ENCODE data around the gene RPS6KA1. TPM values are rescaled to one million over a fixed set of nuclear protein-coding genes. Genes with fewer than 3 reads are reported as not detected.

The RPS6KA1 gene
- polyA plus RNA-seq, 3 donors: 116 to 189 (median 188) TPM

DNA sequence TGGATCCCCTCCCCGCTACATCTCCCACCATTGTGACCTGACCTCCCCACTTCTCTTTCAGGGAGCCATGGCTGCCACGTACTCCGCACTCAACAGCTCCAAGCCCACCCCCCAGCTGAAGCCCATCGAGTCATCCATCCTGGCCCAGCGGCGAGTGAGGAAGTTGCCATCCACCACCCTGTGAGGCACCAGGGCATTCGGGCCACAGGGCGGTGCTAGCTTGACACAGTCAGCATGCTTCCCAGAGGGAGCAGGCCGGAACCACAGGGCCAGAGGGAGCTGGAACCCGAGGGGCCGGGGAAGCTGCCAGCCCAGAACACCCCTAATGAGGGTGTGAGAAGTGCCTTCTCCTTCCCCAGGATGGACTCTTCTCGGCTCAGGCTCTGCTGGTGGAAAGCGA, 44.5 kb downstream of the RPS6KA1 start:
- H3K36me3 Mint-ChIP-seq: peaks cover 67 to 77% of the 10 kb centered on the region in 2 donors
- no peaks in the 10 kb centered on the region for H3K9me3 Mint-ChIP-seq
- Histone ChIP-seq H4K20me1 (ENCODE audit: insufficient read depth, low read length) (peaks cover 83% of the 10 kb centered on the region), H2AFZ (ENCODE audit: insufficient read depth, low read depth, low read length, poor library complexity, severe bottlenecking) (no peak overlapping the region), H3K4me1 (ENCODE audit: control insufficient read depth in 1 of 2, insufficient read depth in 2 of 2, low read length in 2 of 2) (peaks cover 14 to 18% of the 10 kb centered on the region in 2 donors), H3K4me3 (replicated peaks in 1 of 3; ENCODE audit: low read depth in 2 of 3, low read length in 3 of 3) (no peak overlapping the region), H3K9me3 (replicated peaks in 1 of 2; ENCODE audit: control insufficient read depth in 1 of 2, insufficient read depth in 1 of 2, low read length in 2 of 2) (no peaks in the 10 kb centered on the region), H3K9ac (ENCODE audit: insufficient read depth, low read length, poor library complexity, severe bottlenecking) (peak overlapping the region; percentile 21), H3K4me2 (replicated peaks; ENCODE audit: extremely low read depth, low read length, poor library complexity, severe bottlenecking) (no peak overlapping the region), H3K36me3 (replicated peaks in 1 of 2; ENCODE audit: control insufficient read depth in 1 of 2, insufficient read depth in 2 of 2, low read length in 2 of 2) (peaks cover 66 to 73% of the 10 kb centered on the region in 2 donors), H3K27me3 (ENCODE audit: control insufficient read depth in 2 of 2, insufficient read depth in 2 of 2, low read length in 2 of 2) (no peaks in the 10 kb centered on the region), H3K79me2 (ENCODE audit: insufficient read depth, low read length) (peaks cover 19% of the 10 kb centered on the region), H3K27ac (ENCODE audit: low read depth in 1 of 2, low read length in 2 of 2) (peak overlapping the region in 1 of 2 donors; percentile 44)
- intact Hi-C loops (cut with micrococcal nuclease): no loop called here
- peak overlapping the region in 3 of 7 donors; percentile 16 to 63 (median 62) for H3K27ac Mint-ChIP-seq
- WGBS (ENCODE audit: insufficient coverage): 47% methylated on average over 8 of the region's 13 CpGs
- TF ChIP-seq CTCF (IDR thresholded peaks at IDR 0.05): no peak
- H3K4me1 Mint-ChIP-seq: peaks cover 30% of the 10 kb centered on the region
- peaks cover 0 to 2% (median 0%) of the 10 kb centered on the region in 3 donors for H3K27me3 Mint-ChIP-seq (ENCODE audit: low read depth in 3 of 3)
- peak in 1 of 3 donors; percentile 28 for DNase-seq
- H3K4me3 Mint-ChIP-seq: no peak overlapping the region

- H3K79me2 ChIP-seq (ENCODE audit: insufficient read depth, low read length): peaks cover 12% of the 10 kb centered on the region
- peaks cover 14 to 18% of the 10 kb centered on the region in 2 donors for H3K4me1 ChIP-seq (ENCODE audit: control insufficient read depth in 1 of 2, insufficient read depth in 2 of 2, low read length in 2 of 2)
- H3K9ac ChIP-seq (ENCODE audit: insufficient read depth, low read length, poor library complexity, severe bottlenecking): peak overlapping the region; percentile 6
- peaks cover 60 to 69% of the 10 kb centered on the region in 2 donors for H3K36me3 Mint-ChIP-seq
- no peak overlapping the region for H3K4me3 ChIP-seq (replicated peaks in 1 of 3; ENCODE audit: low read depth in 2 of 3, low read length in 3 of 3)
- H3K27ac ChIP-seq (ENCODE audit: low read depth in 1 of 2, low read length in 2 of 2): peak overlapping the region; percentile 3 to 44
- H3K36me3 ChIP-seq (replicated peaks in 1 of 2; ENCODE audit: control insufficient read depth in 1 of 2, insufficient read depth in 2 of 2, low read length in 2 of 2): peaks cover 58 to 65% of the 10 kb centered on the region in 2 donors
- TF ChIP-seq CTCF (IDR thresholded peaks at IDR 0.05): no peak
- H2AFZ ChIP-seq (ENCODE audit: insufficient read depth, low read depth, low read length, poor library complexity, severe bottlenecking): no peak overlapping the region
- no peaks in the 10 kb centered on the region for H3K9me3 ChIP-seq (replicated peaks in 1 of 2; ENCODE audit: control insufficient read depth in 1 of 2, insufficient read depth in 1 of 2, low read length in 2 of 2)
- H3K4me1 Mint-ChIP-seq: peaks cover 30% of the 10 kb centered on the region
- no peaks in the 10 kb centered on the region for H3K9me3 Mint-ChIP-seq
- H3K27me3 Mint-ChIP-seq (ENCODE audit: low read depth in 3 of 3): peaks cover 0 to 2% (median 1%) of the 10 kb centered on the region in 3 donors
- peaks cover 75% of the 10 kb centered on the region for H4K20me1 ChIP-seq (ENCODE audit: insufficient read depth, low read length)
- H3K27me3 ChIP-seq (ENCODE audit: control insufficient read depth in 2 of 2, insufficient read depth in 2 of 2, low read length in 2 of 2): no peaks in the 10 kb centered on the region
- intact Hi-C loops (cut with micrococcal nuclease): no loop called here
- H3K4me3 Mint-ChIP-seq: no peak overlapping the region
- 16% methylated on average over 2 of the region's 6 CpGs for WGBS (ENCODE audit: insufficient coverage)
- H3K4me2 ChIP-seq (replicated peaks; ENCODE audit: extremely low read depth, low read length, poor library complexity, severe bottlenecking): no peak overlapping the region
- H3K27ac Mint-ChIP-seq: peak overlapping the region in 6 of 7 donors; percentile 30 to 91 (median 67)
- DNase-seq: peak in 1 of 3 donors; percentile 39
Observed at GRCh38 chr1:26574719-26575251, 45.2 kb downstream of the RPS6KA1 start.

Data from CD14-positive monocyte (primary cell).